Measurements from ENCODE around the gene XXYLT1.
A peak's percentile ranks its signal among the peaks of the same experiment; 100 is the strongest.

Gene XXYLT1

GRCh38 chr3:195154793-195155535 lies 116.0 kb downstream of the XXYLT1 start:
- peak overlapping the region; percentile 65 for H3K4me3 ChIP-seq (ENCODE audit: low read length)
- H3K9me2 ChIP-seq (replicated peaks; ENCODE audit: control insufficient read depth, low read length), result no peaks in the 10 kb centered on the region
- peaks cover 96% of the 10 kb centered on the region for H3K4me1 ChIP-seq (ENCODE audit: control insufficient read depth, low read length)
- peak overlapping the region; percentile 80 for H3K4me2 ChIP-seq (ENCODE audit: low read length)
- TF ChIP-seq CTCF (IDR thresholded peaks at IDR 0.05; ENCODE audit: low read depth, low read length, poor library complexity, severe bottlenecking) (no peak), EZH2phosphoT487 (IDR thresholded peaks at IDR 0.05; ENCODE audit: borderline replicate concordance, low read length) (no peak)
- no peaks in the 10 kb centered on the region for H4K20me1 ChIP-seq (ENCODE audit: control insufficient read depth, insufficient read depth, low read depth, low read length)
- H3F3A ChIP-seq (ENCODE audit: control insufficient read depth, insufficient read depth), result peaks cover 47% of the 10 kb centered on the region
- H3K27me3 ChIP-seq (ENCODE audit: control insufficient read depth, low read length), result no peaks in the 10 kb centered on the region
- peaks cover 17% of the 10 kb centered on the region for H3K36me3 ChIP-seq (ENCODE audit: control insufficient read depth, low read length)
- H3K9me3 ChIP-seq (ENCODE audit: control insufficient read depth, insufficient read depth, low read length), result no peaks in the 10 kb centered on the region
- peaks cover 35% of the 10 kb centered on the region for H3K79me2 ChIP-seq (ENCODE audit: control insufficient read depth, low read length)
- H3K27ac ChIP-seq (ENCODE audit: low read depth, low read length), result peak overlapping the region; percentile 98

- peak overlapping the region; percentile 98 for H3K27ac ChIP-seq (ENCODE audit: low read depth, low read length)
- H3K9me3 ChIP-seq (ENCODE audit: control insufficient read depth, insufficient read depth, low read length), result no peaks in the 10 kb centered on the region
- TF ChIP-seq EZH2phosphoT487 (IDR thresholded peaks at IDR 0.05; ENCODE audit: borderline replicate concordance, low read length), result no peak
- no peak for TF ChIP-seq CTCF (IDR thresholded peaks at IDR 0.05; ENCODE audit: low read depth, low read length, poor library complexity, severe bottlenecking)
- H4K20me1 ChIP-seq (ENCODE audit: control insufficient read depth, insufficient read depth, low read depth, low read length), result no peaks in the 10 kb centered on the region
- no peaks in the 10 kb centered on the region for H3K27me3 ChIP-seq (ENCODE audit: control insufficient read depth, low read length)
- H3K9me2 ChIP-seq (replicated peaks; ENCODE audit: control insufficient read depth, low read length), result no peaks in the 10 kb centered on the region
- H3K36me3 ChIP-seq (ENCODE audit: control insufficient read depth, low read length), result peaks cover 17% of the 10 kb centered on the region
- peaks cover 38% of the 10 kb centered on the region for H3K79me2 ChIP-seq (ENCODE audit: control insufficient read depth, low read length)
- H3F3A ChIP-seq (ENCODE audit: control insufficient read depth, insufficient read depth), result peaks cover 47% of the 10 kb centered on the region
- H3K4me1 ChIP-seq (ENCODE audit: control insufficient read depth, low read length), result peaks cover 96% of the 10 kb centered on the region
- peak overlapping the region; percentile 65 for H3K4me3 ChIP-seq (ENCODE audit: low read length)
- peak overlapping the region; percentile 80 for H3K4me2 ChIP-seq (ENCODE audit: low read length)
Observed at GRCh38 chr3:195154111-195154791, 116.7 kb downstream of the XXYLT1 start.

- no peaks in the 10 kb centered on the region for H3K27me3 ChIP-seq (ENCODE audit: control insufficient read depth, low read length)
- peaks cover 96% of the 10 kb centered on the region for H3K4me1 ChIP-seq (ENCODE audit: control insufficient read depth, low read length)
- H3K9me3 ChIP-seq (ENCODE audit: control insufficient read depth, insufficient read depth, low read length), result no peaks in the 10 kb centered on the region
- peak overlapping the region; percentile 80 for H3K4me2 ChIP-seq (ENCODE audit: low read length)
- H3K27ac ChIP-seq (ENCODE audit: low read depth, low read length), result peak overlapping the region; percentile 98
- no peaks in the 10 kb centered on the region for H4K20me1 ChIP-seq (ENCODE audit: control insufficient read depth, insufficient read depth, low read depth, low read length)
- H3K79me2 ChIP-seq (ENCODE audit: control insufficient read depth, low read length), result peaks cover 33% of the 10 kb centered on the region
- peak overlapping the region; percentile 65 for H3K4me3 ChIP-seq (ENCODE audit: low read length)
- peaks cover 53% of the 10 kb centered on the region for H3F3A ChIP-seq (ENCODE audit: control insufficient read depth, insufficient read depth)
- TF ChIP-seq EZH2phosphoT487 (IDR thresholded peaks at IDR 0.05; ENCODE audit: borderline replicate concordance, low read length) (no peak), CTCF (IDR thresholded peaks at IDR 0.05; ENCODE audit: low read depth, low read length, poor library complexity, severe bottlenecking) (no peak)
- H3K9me2 ChIP-seq (replicated peaks; ENCODE audit: control insufficient read depth, low read length), result no peaks in the 10 kb centered on the region
- peaks cover 17% of the 10 kb centered on the region for H3K36me3 ChIP-seq (ENCODE audit: control insufficient read depth, low read length)
Observed at GRCh38 chr3:195153653-195154052, 117.3 kb downstream of the XXYLT1 start.

Data from DOHH2 (cell line).